ENCODE data around the gene DMC1. TPM values are rescaled to one million over a fixed set of nuclear protein-coding genes. Genes with fewer than 3 reads are reported as not detected.

The DMC1 gene
- total RNA-seq, 1 donor from 2014 or later, result 22.8 TPM

GRCh38 chr22:38497869-38498268 is 72.1 kb downstream of the DMC1 start:
- peaks cover 81% of the 10 kb centered on the region for H3F3A ChIP-seq (ENCODE audit: low read depth)
- no peaks in the 10 kb centered on the region for H3K27me3 ChIP-seq
- H3K9me3 ChIP-seq (ENCODE audit: low read depth), result no peaks in the 10 kb centered on the region
- TF ChIP-seq EZH2phosphoT487 (IDR thresholded peaks at IDR 0.05) (no peak), EZH2 (IDR thresholded peaks at IDR 0.05) (no peak), CTCF (IDR thresholded peaks at IDR 0.05) (no peak)
- H3K36me3 ChIP-seq, result peaks cover 70% of the 10 kb centered on the region
- DNase-seq (ENCODE audit: low spot score), result no peak
- H3K4me1 ChIP-seq, result peaks cover 6% of the 10 kb centered on the region
- no peak overlapping the region for H3K27ac ChIP-seq
- H3K4me2 ChIP-seq, result no peak overlapping the region
- Mint-ChIP-seq H3K4me3 (no peak overlapping the region), H3K4me1 (peaks cover 6% of the 10 kb centered on the region), H3K27ac (no peak overlapping the region), H3K36me3 (peaks cover 61% of the 10 kb centered on the region), H3K27me3 (ENCODE audit: insufficient read depth, low read depth) (no peaks in the 10 kb centered on the region), H3K9me3 (no peaks in the 10 kb centered on the region)
- peaks cover 98% of the 10 kb centered on the region for H3K79me2 ChIP-seq (ENCODE audit: low read depth)
- H4K20me1 ChIP-seq (ENCODE audit: low read depth), result peaks cover 93% of the 10 kb centered on the region
- H3K9ac ChIP-seq, result no peak overlapping the region
- H2AFZ ChIP-seq (replicated peaks), result no peak overlapping the region
- H3K4me3 ChIP-seq, result no peak overlapping the region

GRCh38 chr22:38494939-38495338 is 75.0 kb downstream of the DMC1 start:
- H3K4me1 Mint-ChIP-seq, result peaks cover 2% of the 10 kb centered on the region
- no peaks in the 10 kb centered on the region for H3K27me3 ChIP-seq
- H3K4me1 ChIP-seq, result no peaks in the 10 kb centered on the region
- peaks cover 97% of the 10 kb centered on the region for H3K79me2 ChIP-seq (ENCODE audit: low read depth)
- no peak overlapping the region for H3K27ac ChIP-seq
- H4K20me1 ChIP-seq (ENCODE audit: low read depth), result peaks cover 91% of the 10 kb centered on the region
- peaks cover 88% of the 10 kb centered on the region for H3F3A ChIP-seq (ENCODE audit: low read depth)
- peaks cover 60% of the 10 kb centered on the region for H3K36me3 Mint-ChIP-seq
- H3K9ac ChIP-seq, result no peak overlapping the region
- H2AFZ ChIP-seq (replicated peaks), result no peak overlapping the region
- H3K27ac Mint-ChIP-seq, result no peak overlapping the region
- no peak for DNase-seq (ENCODE audit: low spot score)
- H3K36me3 ChIP-seq, result peaks cover 77% of the 10 kb centered on the region
- no peak overlapping the region for H3K4me2 ChIP-seq
- H3K4me3 ChIP-seq, result no peak overlapping the region
- no peaks in the 10 kb centered on the region for H3K9me3 ChIP-seq (ENCODE audit: low read depth)
- no peak for TF ChIP-seq EZH2 (IDR thresholded peaks at IDR 0.05)
- TF ChIP-seq EZH2phosphoT487 (IDR thresholded peaks at IDR 0.05), result no peak
- TF ChIP-seq CTCF (IDR thresholded peaks at IDR 0.05), result peak; percentile 10
- H3K27me3 Mint-ChIP-seq (ENCODE audit: insufficient read depth, low read depth), result no peaks in the 10 kb centered on the region
- no peak overlapping the region for H3K4me3 Mint-ChIP-seq
- no peaks in the 10 kb centered on the region for H3K9me3 Mint-ChIP-seq

GRCh38 chr22:38494498-38494897 is 75.5 kb downstream of the DMC1 start:
- H4K20me1 ChIP-seq (ENCODE audit: low read depth), result peaks cover 91% of the 10 kb centered on the region
- peaks cover 88% of the 10 kb centered on the region for H3F3A ChIP-seq (ENCODE audit: low read depth)
- H3K27ac ChIP-seq, result no peak overlapping the region
- Mint-ChIP-seq H3K9me3 (no peaks in the 10 kb centered on the region), H3K27ac (no peak overlapping the region), H3K27me3 (ENCODE audit: insufficient read depth, low read depth) (peaks cover 1% of the 10 kb centered on the region), H3K4me1 (peaks cover 6% of the 10 kb centered on the region), H3K36me3 (peaks cover 63% of the 10 kb centered on the region), H3K4me3 (no peak overlapping the region)
- H3K4me2 ChIP-seq, result no peak overlapping the region
- H3K9me3 ChIP-seq (ENCODE audit: low read depth), result no peaks in the 10 kb centered on the region
- H3K9ac ChIP-seq, result no peak overlapping the region
- peaks cover 97% of the 10 kb centered on the region for H3K79me2 ChIP-seq (ENCODE audit: low read depth)
- peaks cover 79% of the 10 kb centered on the region for H3K36me3 ChIP-seq
- H2AFZ ChIP-seq (replicated peaks), result no peak overlapping the region
- H3K4me1 ChIP-seq, result no peaks in the 10 kb centered on the region
- no peak overlapping the region for H3K4me3 ChIP-seq
- DNase-seq (ENCODE audit: low spot score), result no peak
- no peak for TF ChIP-seq CTCF (IDR thresholded peaks at IDR 0.05)
- no peak for TF ChIP-seq EZH2 (IDR thresholded peaks at IDR 0.05)
- TF ChIP-seq EZH2phosphoT487 (IDR thresholded peaks at IDR 0.05), result no peak
- no peaks in the 10 kb centered on the region for H3K27me3 ChIP-seq

Data from neural progenitor cell (in vitro differentiated cells).